Uterus (tissue), 2 donors: ENCODE data around the gene TPRKB.

Experiments
- POLR2A ChIP-seq, 2 donors: fragments of 450-650 bp; IDR thresholded peaks; one replicate each; pipeline ENCODE4 v1.6.1; 2016; ENCODE audit warnings: antibody characterized with exemption in 2 of 2, mild to moderate bottlenecking in 1 of 2, moderate library complexity in 1 of 2
- TF ChIP-seq, protein P1 (sequence below), 4 experiments: fragments of 200-600 bp in 2 of 4; fragments of 450-650 bp in 2 of 4; sonication (generic) in 2 of 4; IDR thresholded peaks; one replicate each; pipeline ENCODE4 v1.5.1; 2016 to 2019; ENCODE audit warnings: antibody characterized with exemption in 4 of 4, mild to moderate bottlenecking in 2 of 4, moderate library complexity in 1 of 4

DNA sequence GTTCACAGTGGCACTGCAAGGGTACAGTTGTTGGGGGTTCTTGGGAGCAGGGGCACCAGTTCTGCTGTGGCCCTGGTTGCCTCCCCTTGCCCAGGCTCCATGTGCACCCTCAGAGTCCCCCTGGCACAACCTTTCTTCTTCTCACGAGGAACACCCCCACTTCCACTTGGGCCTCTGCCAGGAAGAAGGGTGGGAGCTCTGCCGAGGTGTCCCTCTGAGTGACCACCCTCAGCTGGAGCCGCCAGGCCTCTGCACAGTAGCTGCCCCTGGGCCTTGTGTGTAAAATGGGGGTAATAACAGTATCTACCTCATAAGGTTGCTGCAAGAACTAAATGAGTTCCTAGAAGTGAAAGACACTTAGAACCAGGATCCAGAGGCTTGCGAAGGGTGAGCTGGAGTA lies 8.4 kb downstream of the TPRKB start:
- no peak for TF ChIP-seq POLR2A (IDR thresholded peaks at IDR 0.05)
- TF ChIP-seq, protein P1, sequence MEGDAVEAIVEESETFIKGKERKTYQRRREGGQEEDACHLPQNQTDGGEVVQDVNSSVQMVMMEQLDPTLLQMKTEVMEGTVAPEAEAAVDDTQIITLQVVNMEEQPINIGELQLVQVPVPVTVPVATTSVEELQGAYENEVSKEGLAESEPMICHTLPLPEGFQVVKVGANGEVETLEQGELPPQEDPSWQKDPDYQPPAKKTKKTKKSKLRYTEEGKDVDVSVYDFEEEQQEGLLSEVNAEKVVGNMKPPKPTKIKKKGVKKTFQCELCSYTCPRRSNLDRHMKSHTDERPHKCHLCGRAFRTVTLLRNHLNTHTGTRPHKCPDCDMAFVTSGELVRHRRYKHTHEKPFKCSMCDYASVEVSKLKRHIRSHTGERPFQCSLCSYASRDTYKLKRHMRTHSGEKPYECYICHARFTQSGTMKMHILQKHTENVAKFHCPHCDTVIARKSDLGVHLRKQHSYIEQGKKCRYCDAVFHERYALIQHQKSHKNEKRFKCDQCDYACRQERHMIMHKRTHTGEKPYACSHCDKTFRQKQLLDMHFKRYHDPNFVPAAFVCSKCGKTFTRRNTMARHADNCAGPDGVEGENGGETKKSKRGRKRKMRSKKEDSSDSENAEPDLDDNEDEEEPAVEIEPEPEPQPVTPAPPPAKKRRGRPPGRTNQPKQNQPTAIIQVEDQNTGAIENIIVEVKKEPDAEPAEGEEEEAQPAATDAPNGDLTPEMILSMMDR (IDR thresholded peaks at IDR 0.05): no peak
